HCT116 (cell line): ENCODE data around the gene ALMS1. TPM values are rescaled to one million over a fixed set of nuclear protein-coding genes. Genes with fewer than 3 reads are reported as not detected.
"Not testable (repeated sequence)": the region's sequence is repeated elsewhere in the genome, so short reads cannot be mapped to it uniquely, and the experiment has no call there.

Source experiments
- ATAC-seq: fragments of 200-7000 bp; cut with Tn5 transposase; 2 replicates; pipeline ENCODE4 v1.9.1; 2020; ENCODE audit warnings: mild to moderate bottlenecking, moderate library complexity
- BruUV-seq: library from RNA; stranded (reverse); fragments of 400-500 nt; replicated peaks from 2 replicates; lab custom pipeline; 2021; lab: Mats Ljungman, UMichigan
- CTCF ChIA-PET: fragments of 300-600 bp; sonication (Branson Sonifier 250); formaldehyde crosslinking; loops from one replicate; lab custom pipeline; 2021; ENCODE audit warnings: antibody characterized with exemption; lab: Charles Lee
- POLR2A ChIA-PET: fragments of 300-600, 350-600 bp; sonication (Branson Sonifier 250); formaldehyde crosslinking; loops from one replicate; lab custom pipeline; 2021; ENCODE audit warnings: antibody characterized with exemption; lab: Charles Lee
- RAD21 ChIA-PET, 2 experiments: fragments of 300-600 bp; sonication (Branson Sonifier 250); formaldehyde crosslinking; loops; one replicate each; lab custom pipeline; 2023; ENCODE audit warnings: low total read pairs in 2 of 2; ENCODE audit not compliant: uncharacterized antibody in 2 of 2, unreplicated experiment in 2 of 2, low non-redundant PET in 1 of 2; lab: Charles Lee
- DNase-seq: peaks from one replicate; pipeline ENCODE4 v3.0.0-alpha.2; 2010; ENCODE audit warnings: low read depth, low spot score
- H2AFZ ChIP-seq: fragments of 200-600 bp; shearing (Covaris generic), sonication (generic); 2 replicates; pipeline ENCODE4 v1.6.1; 2017; ENCODE audit warnings: low read depth, mixed run types, mixed read lengths, antibody characterized with exemption, low read length; ENCODE audit not compliant: poor library complexity, severe bottlenecking
- H3K27ac ChIP-seq: 2 replicates; pipeline ENCODE4 v1.5.1; 2012; ENCODE audit warnings: low read depth, low read length
- H3K27me3 ChIP-seq: fragments of 200-600 bp; sonication (generic); 2 replicates; pipeline ENCODE4 v1.6.1; 2016; ENCODE audit warnings: mixed run types, low read length, mixed read lengths; ENCODE audit not compliant: insufficient read depth
- H3K36me3 ChIP-seq, 2 experiments: fragments of 200-500 bp in 1 of 2; fragments of 200-600 bp in 1 of 2; sonication (Bioruptor generic) in 1 of 2; sonication (generic) in 1 of 2; 2 replicates each; pipeline versions ENCODE4 v1.5.1 to v1.6.1; 2014 to 2016; ENCODE audit warnings: low read length in 2 of 2, inconsistent platforms in 1 of 2, mixed read lengths in 1 of 2, mixed run types in 1 of 2; ENCODE audit not compliant: insufficient read depth in 2 of 2, control insufficient read depth in 1 of 2
- H3K4me1 ChIP-seq, 2 experiments: fragments of 200-600 bp in 1 of 2; sonication (generic) in 1 of 2; 2 replicates each; pipeline versions ENCODE4 v1.5.1 to v1.6.1; 2012 to 2017; ENCODE audit warnings: low read length in 2 of 2, inconsistent platforms in 1 of 2, mild to moderate bottlenecking in 1 of 2, mixed read lengths in 1 of 2, mixed run types in 1 of 2, moderate library complexity in 1 of 2; ENCODE audit not compliant: insufficient read depth in 2 of 2, control insufficient read depth in 1 of 2
- H3K4me2 ChIP-seq: fragments of 200-600 bp; sonication (generic); 2 replicates; pipeline ENCODE4 v1.6.1; 2017; ENCODE audit warnings: mixed run types, low read length, mixed read lengths
- H3K4me3 ChIP-seq, 2 experiments: fragments of 200-600 bp in 1 of 2; sonication (generic) in 1 of 2; replicated peaks in 1 of 2; 2 replicates each; pipeline ENCODE4 v1.5.1; 2011 to 2016; ENCODE audit warnings: low read length in 2 of 2, control low read depth in 1 of 2, low read depth in 1 of 2, mild to moderate bottlenecking in 1 of 2, mixed read lengths in 1 of 2, mixed run types in 1 of 2
- H3K79me2 ChIP-seq: fragments of 200-600 bp; sonication (generic); 2 replicates; pipeline ENCODE4 v1.6.1; 2017; ENCODE audit warnings: mild to moderate bottlenecking, mixed run types, low read length, moderate library complexity, mixed read lengths; ENCODE audit not compliant: insufficient read depth
- H3K9ac ChIP-seq: fragments of 200-600 bp; sonication (generic); 2 replicates; pipeline ENCODE4 v1.6.1; 2016; ENCODE audit warnings: low read length, mixed read lengths
- H3K9me2 ChIP-seq: fragments of 200-600 bp; sonication (generic), shearing (Covaris generic); 2 replicates; pipeline ENCODE4 v1.6.1; 2017; ENCODE audit warnings: mixed run types, mild to moderate bottlenecking, moderate library complexity; ENCODE audit not compliant: insufficient read depth
- H3K9me3 ChIP-seq, 2 experiments: fragments of 200-500 bp in 1 of 2; fragments of 200-600 bp in 1 of 2; sonication (Bioruptor generic) in 1 of 2; sonication (generic) in 1 of 2; 2 replicates each; pipeline ENCODE4 v1.6.1; 2014 to 2017; ENCODE audit warnings: low read length in 2 of 2, mixed read lengths in 2 of 2, inconsistent platforms in 1 of 2, low read depth in 1 of 2, mild to moderate bottlenecking in 1 of 2, mixed run types in 1 of 2, moderate library complexity in 1 of 2; ENCODE audit not compliant: control insufficient read depth in 1 of 2, insufficient read depth in 1 of 2
- H4K20me1 ChIP-seq: fragments of 200-600 bp; sonication (generic), shearing (Covaris generic); 2 replicates; pipeline ENCODE4 v1.6.1; 2017; ENCODE audit warnings: mixed run types, mild to moderate bottlenecking, moderate library complexity; ENCODE audit not compliant: insufficient read depth
- CBX3 ChIP-seq: IDR thresholded peaks from 2 replicates; pipeline ENCODE4 v1.6.1; 2012; ENCODE audit warnings: low read depth
- ELF1 ChIP-seq: IDR thresholded peaks from 2 replicates; pipeline ENCODE4 v1.6.1; 2012; ENCODE audit warnings: low read depth, borderline replicate concordance
- JUND ChIP-seq: IDR thresholded peaks from 2 replicates; pipeline ENCODE4 v1.6.1; 2012
- MAX ChIP-seq: IDR thresholded peaks from 2 replicates; pipeline ENCODE4 v1.6.1; 2012
- POLR2A ChIP-seq: IDR thresholded peaks from 2 replicates; pipeline ENCODE4 v1.7.0; 2011; ENCODE audit warnings: borderline replicate concordance; ENCODE audit not compliant: insufficient read depth, insufficient read length; ENCODE audit errors: extremely low read depth
- POLR2AphosphoS5 ChIP-seq: IDR thresholded peaks from 2 replicates; pipeline ENCODE4 v1.6.1; 2011; ENCODE audit warnings: mild to moderate bottlenecking, low read depth, low read length, moderate library complexity
- SIN3A ChIP-seq: IDR thresholded peaks from 2 replicates; pipeline ENCODE4 v1.6.1; 2012; ENCODE audit warnings: low read depth
- TCF7L2 ChIP-seq: IDR thresholded peaks from 2 replicates; pipeline ENCODE4 v1.7.0; 2011; ENCODE audit warnings: borderline replicate concordance, inconsistent platforms; ENCODE audit not compliant: insufficient read depth, insufficient read length; ENCODE audit errors: extremely low read depth
- ZNF274 ChIP-seq: fragments of 200-500 bp; sonication (Bioruptor generic); IDR thresholded peaks from 2 replicates; pipeline ENCODE4 v1.6.1; 2014; ENCODE audit warnings: mild to moderate bottlenecking, low read depth, low read length, inconsistent platforms
- intact Hi-C: fragments of 100-400 bp; cut with micrococcal nuclease; formaldehyde crosslinking; loops from 2 replicates; pipeline ENCODE4 v1.10.0; 2022
- total RNA-seq: library from RNA; stranded (reverse); gene quantifications from one replicate; pipeline ENCODE4 v1.2.1, GENCODE V29; 2021; ENCODE audit not compliant: unreplicated experiment
- TF ChIP-seq, protein P1 (sequence below): IDR thresholded peaks from 2 replicates; pipeline ENCODE4 v1.6.1; 2012

The ALMS1 gene
- total RNA-seq, 1 experiment from 2014 or later: 20.5 TPM

DNA sequence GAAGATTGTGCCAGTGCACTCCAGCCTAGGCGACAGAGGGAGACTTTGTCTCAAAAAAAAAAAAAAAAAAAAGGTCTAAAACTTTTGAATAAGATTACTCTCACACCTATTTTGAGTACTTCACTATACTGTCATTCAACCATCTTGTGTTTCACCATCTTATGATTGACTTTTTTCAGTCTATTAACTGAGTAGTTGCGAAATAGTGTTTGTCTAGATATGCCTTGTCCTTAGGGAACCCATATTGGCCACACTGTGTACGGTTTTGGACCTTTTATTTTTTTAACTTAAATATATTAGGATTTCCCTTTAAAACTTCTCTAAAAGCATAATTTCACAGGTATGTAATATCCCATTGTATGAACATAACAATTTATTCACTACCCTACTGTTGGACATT is 72.3 kb downstream of the ALMS1 start:
- Histone ChIP-seq H3K27ac (no peak overlapping the region), H3K79me2 (no peaks in the 10 kb centered on the region), H2AFZ (no peak overlapping the region), H3K9me3 (no peaks in the 10 kb centered on the region), H3K27me3 (no peaks in the 10 kb centered on the region), H3K4me3 (no peak overlapping the region), H3K9ac (no peak overlapping the region), H3K9me2 (no peaks in the 10 kb centered on the region), H4K20me1 (no peaks in the 10 kb centered on the region), H3K36me3 (no peaks in the 10 kb centered on the region), H3K4me2 (no peak overlapping the region), H3K4me1 (no peaks in the 10 kb centered on the region)
- POLR2A ChIA-PET: no interaction called here
- no peak for TF ChIP-seq TCF7L2
- CTCF ChIA-PET: no interaction called here
- BruUV-seq: no TSS peak
- DNase-seq (no peak), ATAC-seq (no peak)
- intact Hi-C loops: no loop called here
- RAD21 ChIA-PET: no interaction called here

DNA sequence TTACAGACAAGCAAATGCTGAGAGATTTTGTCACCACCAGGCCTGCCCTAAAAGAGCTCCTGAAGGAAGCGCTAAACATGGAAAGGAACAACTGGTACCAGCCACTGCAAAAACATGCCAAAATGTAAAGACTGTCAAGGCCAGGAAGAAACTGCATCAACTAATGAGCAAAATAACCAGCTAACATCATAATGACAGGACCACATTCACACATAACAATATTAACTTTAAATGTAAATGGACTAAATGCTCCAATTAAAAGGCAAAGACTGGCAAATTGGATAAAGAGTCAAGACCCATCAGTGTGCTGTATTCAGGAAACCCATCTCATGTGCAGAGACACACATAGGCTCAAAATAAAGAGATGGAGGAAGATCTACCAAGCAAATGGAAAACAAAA is 76.8 kb downstream of the ALMS1 start:
- H4K20me1 ChIP-seq, H3K27ac ChIP-seq, CTCF ChIA-PET, ATAC-seq, POLR2A ChIA-PET, BruUV-seq, H3K4me2 ChIP-seq, H3K36me3 ChIP-seq, H3K4me1 ChIP-seq, H3K4me3 ChIP-seq, H3K9me2 ChIP-seq, H3K27me3 ChIP-seq, H3K79me2 ChIP-seq, RAD21 ChIA-PET, H2AFZ ChIP-seq, intact Hi-C loops, DNase-seq, H3K9me3 ChIP-seq, H3K9ac ChIP-seq: not testable (repeated sequence)

DNA sequence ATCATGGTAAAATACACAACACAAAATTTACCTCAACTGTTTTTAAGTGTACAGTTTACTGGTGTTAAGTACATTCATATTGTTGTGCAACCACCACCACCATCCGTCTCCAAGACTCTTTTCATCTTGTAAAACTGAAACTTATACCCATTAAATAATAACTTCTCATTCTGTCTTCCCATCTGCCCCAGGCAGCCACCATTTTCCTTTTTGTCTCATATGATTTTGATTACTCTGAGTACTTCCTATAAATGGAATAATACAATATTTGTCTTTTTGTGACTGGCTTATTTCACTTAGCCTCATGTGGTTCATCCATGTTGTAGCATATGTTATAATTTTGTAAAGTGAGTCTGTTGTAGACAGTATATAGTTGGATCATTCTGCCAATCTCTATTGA is 82.7 kb downstream of the ALMS1 start:
- Histone ChIP-seq H3K27ac (no peak overlapping the region), H2AFZ (no peak overlapping the region), H3K4me2 (no peak overlapping the region), H4K20me1 (no peaks in the 10 kb centered on the region), H3K4me1 (no peaks in the 10 kb centered on the region), H3K9me2 (no peaks in the 10 kb centered on the region), H3K36me3 (no peaks in the 10 kb centered on the region), H3K4me3 (no peak overlapping the region), H3K27me3 (no peaks in the 10 kb centered on the region)
- POLR2A ChIA-PET: no interaction called here
- RAD21 ChIA-PET: no interaction called here
- DNase-seq: no peak
- intact Hi-C loops: no loop called here
- CTCF ChIA-PET: no interaction called here
- no peak for ATAC-seq
- no peak for TF ChIP-seq ELF1
- no peak for TF ChIP-seq CBX3
- no peak for TF ChIP-seq POLR2A
- TF ChIP-seq ZNF274: no peak
- TF ChIP-seq TCF7L2: no peak
- TF ChIP-seq MAX: no peak
- TF ChIP-seq SIN3A: no peak
- no peak for TF ChIP-seq JUND
- TF ChIP-seq, protein P1, sequence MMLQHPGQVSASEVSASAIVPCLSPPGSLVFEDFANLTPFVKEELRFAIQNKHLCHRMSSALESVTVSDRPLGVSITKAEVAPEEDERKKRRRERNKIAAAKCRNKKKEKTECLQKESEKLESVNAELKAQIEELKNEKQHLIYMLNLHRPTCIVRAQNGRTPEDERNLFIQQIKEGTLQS: no peak
- TF ChIP-seq POLR2AphosphoS5: no peak
- TF ChIP-seq, all 23 proteins: peak for 0
- no TSS peak for BruUV-seq
- Histone ChIP-seq H3K9me3 (no peaks in the 10 kb centered on the region), H3K9ac (no peak overlapping the region), H3K79me2 (no peaks in the 10 kb centered on the region)

- H3K4me2 ChIP-seq, POLR2A ChIA-PET, RAD21 ChIA-PET, H3K79me2 ChIP-seq, ATAC-seq, H3K4me3 ChIP-seq, H3K36me3 ChIP-seq, H3K9ac ChIP-seq, intact Hi-C loops, H2AFZ ChIP-seq, H3K4me1 ChIP-seq, H3K27ac ChIP-seq, CTCF ChIA-PET, H3K27me3 ChIP-seq, H3K9me3 ChIP-seq, DNase-seq, BruUV-seq, H3K9me2 ChIP-seq, H4K20me1 ChIP-seq: not testable (repeated sequence)
Observed at GRCh38 chr2:73483874-73484273, 98.2 kb downstream of the ALMS1 start.
